Measurements from ENCODE around the gene ZNF638.

ZNF638 gene, protein sequence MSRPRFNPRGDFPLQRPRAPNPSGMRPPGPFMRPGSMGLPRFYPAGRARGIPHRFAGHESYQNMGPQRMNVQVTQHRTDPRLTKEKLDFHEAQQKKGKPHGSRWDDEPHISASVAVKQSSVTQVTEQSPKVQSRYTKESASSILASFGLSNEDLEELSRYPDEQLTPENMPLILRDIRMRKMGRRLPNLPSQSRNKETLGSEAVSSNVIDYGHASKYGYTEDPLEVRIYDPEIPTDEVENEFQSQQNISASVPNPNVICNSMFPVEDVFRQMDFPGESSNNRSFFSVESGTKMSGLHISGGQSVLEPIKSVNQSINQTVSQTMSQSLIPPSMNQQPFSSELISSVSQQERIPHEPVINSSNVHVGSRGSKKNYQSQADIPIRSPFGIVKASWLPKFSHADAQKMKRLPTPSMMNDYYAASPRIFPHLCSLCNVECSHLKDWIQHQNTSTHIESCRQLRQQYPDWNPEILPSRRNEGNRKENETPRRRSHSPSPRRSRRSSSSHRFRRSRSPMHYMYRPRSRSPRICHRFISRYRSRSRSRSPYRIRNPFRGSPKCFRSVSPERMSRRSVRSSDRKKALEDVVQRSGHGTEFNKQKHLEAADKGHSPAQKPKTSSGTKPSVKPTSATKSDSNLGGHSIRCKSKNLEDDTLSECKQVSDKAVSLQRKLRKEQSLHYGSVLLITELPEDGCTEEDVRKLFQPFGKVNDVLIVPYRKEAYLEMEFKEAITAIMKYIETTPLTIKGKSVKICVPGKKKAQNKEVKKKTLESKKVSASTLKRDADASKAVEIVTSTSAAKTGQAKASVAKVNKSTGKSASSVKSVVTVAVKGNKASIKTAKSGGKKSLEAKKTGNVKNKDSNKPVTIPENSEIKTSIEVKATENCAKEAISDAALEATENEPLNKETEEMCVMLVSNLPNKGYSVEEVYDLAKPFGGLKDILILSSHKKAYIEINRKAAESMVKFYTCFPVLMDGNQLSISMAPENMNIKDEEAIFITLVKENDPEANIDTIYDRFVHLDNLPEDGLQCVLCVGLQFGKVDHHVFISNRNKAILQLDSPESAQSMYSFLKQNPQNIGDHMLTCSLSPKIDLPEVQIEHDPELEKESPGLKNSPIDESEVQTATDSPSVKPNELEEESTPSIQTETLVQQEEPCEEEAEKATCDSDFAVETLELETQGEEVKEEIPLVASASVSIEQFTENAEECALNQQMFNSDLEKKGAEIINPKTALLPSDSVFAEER (N-terminal part only)

DNA sequence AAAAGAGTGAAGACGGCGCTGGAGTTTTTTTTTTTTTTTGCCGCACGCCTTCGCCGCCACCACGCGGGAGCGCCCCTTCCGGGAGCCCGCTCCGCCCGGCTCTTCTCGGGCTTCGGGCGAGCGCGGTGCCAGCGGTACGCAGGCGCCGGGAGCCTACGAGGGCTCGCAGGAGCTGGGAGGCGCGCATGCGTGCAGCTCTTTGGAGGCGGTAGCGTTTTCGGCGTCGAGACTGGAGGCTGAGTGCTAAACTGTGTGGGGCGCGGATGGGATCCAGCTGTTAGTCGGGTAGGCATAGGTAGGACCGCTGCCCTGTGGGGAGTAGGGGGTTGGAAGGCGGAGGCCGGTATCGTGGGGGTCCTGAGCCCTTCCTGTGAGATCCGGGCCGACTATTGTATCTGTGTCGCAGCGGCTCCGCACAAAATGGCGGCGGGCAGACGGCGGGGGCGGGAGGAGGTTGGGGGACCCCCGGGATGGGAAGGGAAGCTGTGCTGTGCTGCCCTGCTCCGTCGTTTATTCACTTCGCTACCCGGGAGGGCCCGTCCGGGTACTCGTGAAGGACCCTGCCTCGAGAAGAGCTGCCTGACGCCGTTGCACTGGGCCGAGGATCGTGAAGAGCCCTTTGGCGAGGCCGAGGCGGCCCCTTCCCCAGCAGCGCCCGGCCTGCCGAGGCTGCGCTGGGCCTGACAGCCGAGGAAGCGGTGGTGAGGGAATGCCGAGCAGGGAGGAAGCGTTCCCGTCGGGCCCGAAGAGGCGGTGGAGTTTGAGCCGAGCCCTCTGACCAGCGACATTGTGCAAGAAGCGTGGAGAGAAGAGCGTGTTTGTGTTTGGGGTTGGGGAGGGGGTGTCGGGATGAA lies at the start of gene ZNF638:
Gene ZNF638, plus strand, starts transcription at position 202 of the 854 bp plus-strand sequence. CDS start 17,173 bp downstream, outside the sequence.
- peak within 1 kb of the TSS; percentile 89 for H3K27ac ChIP-seq (ENCODE audit: low read depth, low read length)
- H3K36me3 ChIP-seq (ENCODE audit: control insufficient read depth in 1 of 2, insufficient read depth in 2 of 2, low read length in 2 of 2) = no peaks in the 10 kb centered on the region
- H3K27me3 ChIP-seq (ENCODE audit: control insufficient read depth in 1 of 2, insufficient read depth in 2 of 2, low read length in 2 of 2) = no peaks in the 10 kb centered on the region
- peaks cover 0 to 2% of the 10 kb centered on the region in 2 donors for H3K9me3 ChIP-seq (ENCODE audit: control insufficient read depth in 1 of 2, low read length in 2 of 2)
- H3K4me1 ChIP-seq (ENCODE audit: control insufficient read depth in 1 of 2, insufficient read depth in 2 of 2, low read length in 2 of 2) = peaks cover 14 to 23% of the 10 kb centered on the region in 2 donors
- peak within 1 kb of the TSS; percentile 92 to 99 for H3K4me3 ChIP-seq (ENCODE audit: low read depth in 1 of 2, low read length in 2 of 2)
- H3K9ac ChIP-seq (ENCODE audit: low read depth in 1 of 2, low read length in 2 of 2) = peak within 1 kb of the TSS; percentile 98 to 100

DNA sequence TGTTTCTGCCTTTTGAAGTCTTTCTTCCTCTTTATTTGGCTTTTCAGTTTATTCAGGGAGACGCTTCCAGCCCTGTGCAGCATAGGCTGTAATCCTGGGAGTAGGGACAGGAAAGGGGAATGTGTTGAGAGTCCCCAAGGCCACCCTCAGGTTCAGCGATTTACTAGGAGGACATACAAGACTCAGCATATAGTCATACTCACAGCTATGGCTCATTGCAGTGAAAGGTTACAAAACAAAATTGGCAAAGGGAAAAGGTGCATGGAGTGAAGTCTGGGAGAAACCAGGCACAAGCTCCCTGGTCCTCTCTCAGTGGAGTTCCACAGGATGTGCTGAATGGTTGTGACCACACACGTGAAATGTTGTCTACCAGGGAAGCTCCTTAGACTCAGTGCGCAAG lies 49.6 kb upstream of the ZNF638 start:
- Histone ChIP-seq H3K36me3 (ENCODE audit: control insufficient read depth in 1 of 2, insufficient read depth in 2 of 2, low read length in 2 of 2) (no peaks in the 10 kb centered on the region), H3K9ac (ENCODE audit: low read depth in 1 of 2, low read length in 2 of 2) (no peak overlapping the region), H3K4me3 (ENCODE audit: low read depth in 1 of 2, low read length in 2 of 2) (no peak overlapping the region), H3K9me3 (ENCODE audit: control insufficient read depth in 1 of 2, low read length in 2 of 2) (no peaks in the 10 kb centered on the region), H3K27me3 (ENCODE audit: control insufficient read depth in 1 of 2, insufficient read depth in 2 of 2, low read length in 2 of 2) (peaks cover 5 to 23% of the 10 kb centered on the region in 2 donors), H3K4me1 (ENCODE audit: control insufficient read depth in 1 of 2, insufficient read depth in 2 of 2, low read length in 2 of 2) (peaks cover 8 to 10% of the 10 kb centered on the region in 2 donors), H3K27ac (ENCODE audit: low read depth, low read length) (no peak overlapping the region)

GRCh38 chr2:71282493-71282892 lies 49.1 kb upstream of the ZNF638 start:
- Histone ChIP-seq H3K27ac (ENCODE audit: low read depth, low read length) (no peak overlapping the region), H3K36me3 (ENCODE audit: control insufficient read depth in 1 of 2, insufficient read depth in 2 of 2, low read length in 2 of 2) (no peaks in the 10 kb centered on the region), H3K27me3 (ENCODE audit: control insufficient read depth in 1 of 2, insufficient read depth in 2 of 2, low read length in 2 of 2) (peaks cover 5 to 20% of the 10 kb centered on the region in 2 donors), H3K9me3 (ENCODE audit: control insufficient read depth in 1 of 2, low read length in 2 of 2) (no peaks in the 10 kb centered on the region), H3K4me3 (ENCODE audit: low read depth in 1 of 2, low read length in 2 of 2) (no peak overlapping the region), H3K9ac (ENCODE audit: low read depth in 1 of 2, low read length in 2 of 2) (no peak overlapping the region), H3K4me1 (ENCODE audit: control insufficient read depth in 1 of 2, insufficient read depth in 2 of 2, low read length in 2 of 2) (peaks cover 4 to 6% of the 10 kb centered on the region in 2 donors)

- no peak overlapping the region for H3K4me3 ChIP-seq (ENCODE audit: low read depth in 1 of 2, low read length in 2 of 2)
- peaks cover 5 to 14% of the 10 kb centered on the region in 2 donors for H3K27me3 ChIP-seq (ENCODE audit: control insufficient read depth in 1 of 2, insufficient read depth in 2 of 2, low read length in 2 of 2)
- H3K36me3 ChIP-seq (ENCODE audit: control insufficient read depth in 1 of 2, insufficient read depth in 2 of 2, low read length in 2 of 2) = no peaks in the 10 kb centered on the region
- no peak overlapping the region for H3K27ac ChIP-seq (ENCODE audit: low read depth, low read length)
- H3K9me3 ChIP-seq (ENCODE audit: control insufficient read depth in 1 of 2, low read length in 2 of 2) = no peaks in the 10 kb centered on the region
- H3K9ac ChIP-seq (ENCODE audit: low read depth in 1 of 2, low read length in 2 of 2) = no peak overlapping the region
- H3K4me1 ChIP-seq (ENCODE audit: control insufficient read depth in 1 of 2, insufficient read depth in 2 of 2, low read length in 2 of 2) = no peaks in the 10 kb centered on the region
Measured at GRCh38 chr2:71283131-71283530, 48.5 kb upstream of the ZNF638 start.

DNA sequence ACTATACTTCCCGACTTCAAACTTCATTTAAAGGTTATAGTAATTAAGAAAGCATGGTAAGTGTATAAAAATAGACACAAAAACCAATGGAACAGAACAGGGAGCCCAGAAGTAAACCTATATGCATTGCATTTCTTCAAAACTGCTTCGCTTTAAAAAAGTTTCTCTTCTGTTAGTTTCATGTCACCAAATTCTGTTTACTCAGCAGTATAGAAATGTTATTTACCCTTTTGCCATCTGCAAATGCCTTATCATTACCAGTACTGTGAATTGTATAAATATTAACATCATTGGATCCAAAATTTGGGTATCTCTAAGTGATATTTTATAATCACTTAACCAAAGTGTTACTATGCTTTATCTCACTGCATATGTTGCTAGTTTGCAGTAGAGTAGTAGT lies 45.9 kb upstream of the ZNF638 start:
- Histone ChIP-seq H3K9ac (ENCODE audit: low read depth in 1 of 2, low read length in 2 of 2) (no peak overlapping the region), H3K4me3 (ENCODE audit: low read depth in 1 of 2, low read length in 2 of 2) (no peak overlapping the region), H3K9me3 (ENCODE audit: control insufficient read depth in 1 of 2, low read length in 2 of 2) (no peaks in the 10 kb centered on the region), H3K4me1 (ENCODE audit: control insufficient read depth in 1 of 2, insufficient read depth in 2 of 2, low read length in 2 of 2) (no peaks in the 10 kb centered on the region), H3K36me3 (ENCODE audit: control insufficient read depth in 1 of 2, insufficient read depth in 2 of 2, low read length in 2 of 2) (no peaks in the 10 kb centered on the region), H3K27ac (ENCODE audit: low read depth, low read length) (no peak overlapping the region), H3K27me3 (ENCODE audit: control insufficient read depth in 1 of 2, insufficient read depth in 2 of 2, low read length in 2 of 2) (peaks cover 5 to 8% of the 10 kb centered on the region in 2 donors)

DNA sequence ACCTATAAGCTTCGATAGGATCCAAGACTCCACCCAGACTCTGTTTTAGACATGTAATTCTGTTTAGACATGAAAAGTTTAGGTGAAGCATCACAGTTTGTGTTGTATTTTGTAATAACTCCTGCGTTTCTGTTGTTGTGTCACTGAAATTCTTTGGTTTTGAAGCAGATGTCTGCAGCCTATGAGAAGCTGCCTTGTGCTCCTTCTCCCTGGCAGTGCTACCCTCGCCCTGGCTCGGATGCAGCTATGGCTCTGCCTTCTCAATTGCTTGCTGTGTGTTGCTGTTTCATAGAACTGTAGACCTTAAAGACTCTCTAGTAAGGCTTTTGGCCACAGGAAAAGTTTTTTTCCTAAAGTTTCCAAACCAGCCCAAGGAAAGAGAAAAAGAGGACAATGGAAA lies 40.2 kb upstream of the ZNF638 start:
- no peak overlapping the region for H3K9ac ChIP-seq (ENCODE audit: low read depth in 1 of 2, low read length in 2 of 2)
- H3K4me3 ChIP-seq (ENCODE audit: low read depth in 1 of 2, low read length in 2 of 2) = no peak overlapping the region

GRCh38 chr2:71292159-71292558 lies 39.4 kb upstream of the ZNF638 start:
- Histone ChIP-seq H3K4me1 (ENCODE audit: control insufficient read depth in 1 of 2, insufficient read depth in 2 of 2, low read length in 2 of 2) (no peaks in the 10 kb centered on the region), H3K9ac (ENCODE audit: low read depth in 1 of 2, low read length in 2 of 2) (no peak overlapping the region), H3K36me3 (ENCODE audit: control insufficient read depth in 1 of 2, insufficient read depth in 2 of 2, low read length in 2 of 2) (no peaks in the 10 kb centered on the region), H3K9me3 (ENCODE audit: control insufficient read depth in 1 of 2, low read length in 2 of 2) (no peaks in the 10 kb centered on the region), H3K4me3 (ENCODE audit: low read depth in 1 of 2, low read length in 2 of 2) (no peak overlapping the region), H3K27ac (ENCODE audit: low read depth, low read length) (no peak overlapping the region), H3K27me3 (ENCODE audit: control insufficient read depth in 1 of 2, insufficient read depth in 2 of 2, low read length in 2 of 2) (no peaks in the 10 kb centered on the region)

More for the DNA sequence above, 40.2 kb upstream of the ZNF638 start:
- Histone ChIP-seq H3K9me3 (ENCODE audit: control insufficient read depth in 1 of 2, low read length in 2 of 2) (no peaks in the 10 kb centered on the region), H3K4me1 (ENCODE audit: control insufficient read depth in 1 of 2, insufficient read depth in 2 of 2, low read length in 2 of 2) (no peaks in the 10 kb centered on the region), H3K27ac (ENCODE audit: low read depth, low read length) (no peak overlapping the region), H3K27me3 (ENCODE audit: control insufficient read depth in 1 of 2, insufficient read depth in 2 of 2, low read length in 2 of 2) (no peaks in the 10 kb centered on the region), H3K36me3 (ENCODE audit: control insufficient read depth in 1 of 2, insufficient read depth in 2 of 2, low read length in 2 of 2) (no peaks in the 10 kb centered on the region)

DNA sequence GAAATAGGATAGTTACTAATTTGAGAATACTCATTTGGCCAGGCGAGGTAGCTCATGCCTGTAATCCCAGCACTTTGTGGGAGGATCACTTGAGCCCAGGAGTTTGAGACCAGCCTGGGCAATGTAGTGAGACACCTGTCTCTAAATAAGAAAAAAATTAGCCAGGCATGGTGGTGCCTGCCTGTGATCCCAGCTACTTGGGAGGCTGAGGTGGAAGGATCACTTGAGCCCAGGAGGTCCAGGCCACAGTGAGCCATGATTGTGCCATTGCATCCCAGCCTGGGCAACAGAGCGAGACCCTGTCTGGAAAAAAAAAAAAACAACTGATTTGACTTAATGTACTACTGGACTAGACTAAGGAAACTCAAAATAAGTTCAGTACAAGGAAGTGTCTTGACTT lies 32.7 kb upstream of the ZNF638 start:
- Histone ChIP-seq H3K36me3 (ENCODE audit: control insufficient read depth in 1 of 2, insufficient read depth in 2 of 2, low read length in 2 of 2) (no peaks in the 10 kb centered on the region), H3K27ac (ENCODE audit: low read depth, low read length) (no peak overlapping the region), H3K9ac (ENCODE audit: low read depth in 1 of 2, low read length in 2 of 2) (no peak overlapping the region), H3K4me3 (ENCODE audit: low read depth in 1 of 2, low read length in 2 of 2) (no peak overlapping the region), H3K27me3 (ENCODE audit: control insufficient read depth in 1 of 2, insufficient read depth in 2 of 2, low read length in 2 of 2) (no peaks in the 10 kb centered on the region), H3K9me3 (ENCODE audit: control insufficient read depth in 1 of 2, low read length in 2 of 2) (no peaks in the 10 kb centered on the region), H3K4me1 (ENCODE audit: control insufficient read depth in 1 of 2, insufficient read depth in 2 of 2, low read length in 2 of 2) (no peaks in the 10 kb centered on the region)

DNA sequence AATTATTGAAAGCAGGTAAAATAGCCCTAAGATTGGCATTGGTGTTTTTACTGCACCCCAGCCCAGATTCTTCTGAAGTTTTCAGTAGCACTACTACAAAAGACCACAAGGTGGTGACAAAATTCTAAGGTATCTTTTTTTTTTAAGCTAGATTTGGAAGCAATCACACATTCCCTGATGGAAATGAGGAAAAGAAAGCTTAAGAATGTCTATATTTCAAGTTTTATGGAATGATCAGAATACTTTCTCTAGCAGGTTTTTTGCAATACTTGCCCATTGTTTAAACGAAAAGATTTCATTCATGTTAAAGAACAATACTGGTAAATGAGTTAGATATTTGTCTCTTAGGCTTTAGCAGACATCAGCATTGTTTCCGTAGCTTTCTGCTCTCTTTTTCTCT lies 32.1 kb upstream of the ZNF638 start:
- H3K9ac ChIP-seq (ENCODE audit: low read depth in 1 of 2, low read length in 2 of 2) = no peak overlapping the region
- H3K4me1 ChIP-seq (ENCODE audit: control insufficient read depth in 1 of 2, insufficient read depth in 2 of 2, low read length in 2 of 2) = no peaks in the 10 kb centered on the region
- H3K9me3 ChIP-seq (ENCODE audit: control insufficient read depth in 1 of 2, low read length in 2 of 2) = no peaks in the 10 kb centered on the region
- no peak overlapping the region for H3K4me3 ChIP-seq (ENCODE audit: low read depth in 1 of 2, low read length in 2 of 2)
- H3K27ac ChIP-seq (ENCODE audit: low read depth, low read length) = no peak overlapping the region
- no peaks in the 10 kb centered on the region for H3K27me3 ChIP-seq (ENCODE audit: control insufficient read depth in 1 of 2, insufficient read depth in 2 of 2, low read length in 2 of 2)
- no peaks in the 10 kb centered on the region for H3K36me3 ChIP-seq (ENCODE audit: control insufficient read depth in 1 of 2, insufficient read depth in 2 of 2, low read length in 2 of 2)
